GM06990 (cell line): ENCODE results near the gene OTOF.

ENCODE experiments used
- DNase-seq: peaks from one replicate; pipeline ENCODE4 v3.0.0-alpha.2; 2011; ENCODE audit not compliant: insufficient read length; ENCODE audit errors: extremely low read depth
- H3K27me3 ChIP-seq: replicated peaks from 2 replicates; pipeline ENCODE4 v1.6.0; 2011; ENCODE audit warnings: low read length; ENCODE audit not compliant: control insufficient read depth, insufficient read depth
- H3K36me3 ChIP-seq: 2 replicates; pipeline ENCODE4 v1.5.1; 2011; ENCODE audit warnings: low read length; ENCODE audit not compliant: control insufficient read depth, insufficient read depth
- H3K4me3 ChIP-seq: replicated peaks from 2 replicates; pipeline ENCODE4 v1.5.1; 2011; ENCODE audit warnings: low read depth, mild to moderate bottlenecking, control low read depth, low read length
- TF ChIP-seq, protein P1 (sequence below): IDR thresholded peaks from 2 replicates; pipeline ENCODE4 v1.5.1; 2011; ENCODE audit warnings: low read length, control low read depth, mild to moderate bottlenecking, inconsistent platforms; ENCODE audit not compliant: insufficient read depth, poor library complexity, severe bottlenecking

The OTOF gene

DNA sequence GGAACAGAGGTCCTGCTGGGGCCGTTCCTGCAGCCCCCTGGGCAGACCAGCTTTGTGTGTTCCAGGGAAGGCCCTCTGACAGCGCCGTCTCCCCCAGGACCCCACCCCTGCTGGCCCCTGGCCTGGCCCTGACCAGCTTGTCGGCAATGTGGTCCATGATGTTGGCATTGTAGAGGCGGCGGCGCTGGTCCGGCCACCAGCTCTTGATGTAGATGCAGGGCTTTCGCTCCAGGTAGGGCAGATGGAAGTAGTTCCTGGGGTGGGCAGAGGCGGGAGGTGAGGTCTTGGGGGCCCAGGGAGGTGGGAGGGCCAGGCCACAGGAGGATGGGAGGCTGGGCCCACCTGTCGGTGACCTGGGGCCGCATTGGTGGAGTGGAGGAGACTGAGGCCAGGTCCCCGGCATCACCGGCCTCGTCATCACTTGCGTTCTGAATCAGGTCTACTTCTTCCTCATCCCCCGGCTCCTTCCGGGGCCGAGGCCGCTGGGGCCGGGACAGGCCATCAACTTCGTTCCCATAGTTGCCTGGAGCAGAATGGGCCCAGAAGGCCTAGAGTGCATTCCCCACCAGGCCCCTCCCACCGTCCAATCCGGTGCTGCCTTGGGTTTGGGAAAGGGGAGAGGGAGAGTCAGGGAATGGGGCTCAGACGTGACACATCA lies 1.3 kb upstream of the OTOF start:
- no peak for DNase-seq
- Histone ChIP-seq H3K36me3 (no peaks in the 10 kb centered on the region), H3K27me3 (no peaks in the 10 kb centered on the region), H3K4me3 (no peak overlapping the region)
- TF ChIP-seq, protein P1, sequence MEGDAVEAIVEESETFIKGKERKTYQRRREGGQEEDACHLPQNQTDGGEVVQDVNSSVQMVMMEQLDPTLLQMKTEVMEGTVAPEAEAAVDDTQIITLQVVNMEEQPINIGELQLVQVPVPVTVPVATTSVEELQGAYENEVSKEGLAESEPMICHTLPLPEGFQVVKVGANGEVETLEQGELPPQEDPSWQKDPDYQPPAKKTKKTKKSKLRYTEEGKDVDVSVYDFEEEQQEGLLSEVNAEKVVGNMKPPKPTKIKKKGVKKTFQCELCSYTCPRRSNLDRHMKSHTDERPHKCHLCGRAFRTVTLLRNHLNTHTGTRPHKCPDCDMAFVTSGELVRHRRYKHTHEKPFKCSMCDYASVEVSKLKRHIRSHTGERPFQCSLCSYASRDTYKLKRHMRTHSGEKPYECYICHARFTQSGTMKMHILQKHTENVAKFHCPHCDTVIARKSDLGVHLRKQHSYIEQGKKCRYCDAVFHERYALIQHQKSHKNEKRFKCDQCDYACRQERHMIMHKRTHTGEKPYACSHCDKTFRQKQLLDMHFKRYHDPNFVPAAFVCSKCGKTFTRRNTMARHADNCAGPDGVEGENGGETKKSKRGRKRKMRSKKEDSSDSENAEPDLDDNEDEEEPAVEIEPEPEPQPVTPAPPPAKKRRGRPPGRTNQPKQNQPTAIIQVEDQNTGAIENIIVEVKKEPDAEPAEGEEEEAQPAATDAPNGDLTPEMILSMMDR, result no peak

DNA sequence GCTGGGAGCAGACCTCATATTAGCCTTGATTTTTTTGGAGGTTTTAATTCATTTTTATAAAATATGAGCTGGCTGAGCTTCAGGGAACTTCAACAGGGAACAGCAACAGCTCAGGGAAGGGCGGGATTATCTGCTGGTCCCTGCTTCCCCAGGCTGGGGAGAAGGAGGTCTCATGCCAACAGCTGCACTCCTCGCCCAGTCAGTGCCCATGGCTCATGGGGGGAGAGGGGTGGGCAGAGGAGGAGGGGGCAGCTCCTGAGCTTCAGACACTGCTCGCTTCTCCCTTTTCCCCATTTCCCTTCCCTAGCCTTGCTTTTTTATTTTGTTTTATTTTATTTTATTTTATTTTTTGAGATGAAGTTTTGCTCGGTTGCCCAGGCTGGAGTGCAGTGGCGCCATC lies 442 bp upstream of the OTOF start:
- no peaks in the 10 kb centered on the region for H3K27me3 ChIP-seq
- H3K36me3 ChIP-seq, result no peaks in the 10 kb centered on the region
- TF ChIP-seq, protein P1, result no peak
- no peak overlapping the region for H3K4me3 ChIP-seq
- no peak for DNase-seq

DNA sequence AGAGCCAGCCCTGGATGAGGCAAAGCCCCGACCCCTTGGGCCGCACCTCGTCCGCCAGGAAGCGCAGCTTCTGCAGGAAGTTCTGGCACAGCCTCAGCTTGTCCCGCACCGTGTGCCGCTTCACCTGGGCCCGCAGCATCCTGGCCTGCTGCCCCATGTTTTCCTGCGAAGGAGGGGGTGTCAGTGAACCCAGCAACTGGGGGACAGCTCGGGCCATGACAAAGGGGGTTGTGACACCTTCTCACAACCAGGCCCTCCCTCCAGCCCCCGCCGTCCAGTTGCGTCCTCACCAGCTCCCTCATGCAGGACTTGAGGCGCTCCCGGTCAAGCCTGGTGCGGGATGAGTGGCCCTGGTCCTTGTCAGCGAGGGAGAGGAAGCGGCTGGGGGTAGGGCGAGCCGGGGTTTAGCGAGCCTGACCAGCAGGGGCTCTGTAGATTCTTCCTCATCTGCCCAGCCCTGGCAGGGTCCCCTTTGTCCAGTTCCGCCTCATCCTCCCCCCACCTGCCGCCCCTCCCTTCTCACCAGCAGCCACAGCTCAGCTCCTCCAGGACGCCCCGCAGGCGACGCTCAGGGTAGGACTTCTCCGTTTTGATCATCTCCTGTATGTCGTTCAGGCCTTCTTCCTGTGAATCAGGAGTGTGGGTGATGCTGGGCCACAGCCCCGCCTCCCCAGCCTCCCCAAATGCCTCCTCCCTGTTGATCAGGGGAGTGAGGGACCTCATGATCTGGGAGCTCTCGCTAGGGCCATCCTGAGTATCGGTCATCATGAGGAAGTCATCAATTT lies 606 bp downstream of the OTOF start:
- TF ChIP-seq, protein P1, result no peak
- Histone ChIP-seq H3K36me3 (no peaks in the 10 kb centered on the region), H3K27me3 (no peaks in the 10 kb centered on the region), H3K4me3 (no peak overlapping the region)
- no peak for DNase-seq

DNA sequence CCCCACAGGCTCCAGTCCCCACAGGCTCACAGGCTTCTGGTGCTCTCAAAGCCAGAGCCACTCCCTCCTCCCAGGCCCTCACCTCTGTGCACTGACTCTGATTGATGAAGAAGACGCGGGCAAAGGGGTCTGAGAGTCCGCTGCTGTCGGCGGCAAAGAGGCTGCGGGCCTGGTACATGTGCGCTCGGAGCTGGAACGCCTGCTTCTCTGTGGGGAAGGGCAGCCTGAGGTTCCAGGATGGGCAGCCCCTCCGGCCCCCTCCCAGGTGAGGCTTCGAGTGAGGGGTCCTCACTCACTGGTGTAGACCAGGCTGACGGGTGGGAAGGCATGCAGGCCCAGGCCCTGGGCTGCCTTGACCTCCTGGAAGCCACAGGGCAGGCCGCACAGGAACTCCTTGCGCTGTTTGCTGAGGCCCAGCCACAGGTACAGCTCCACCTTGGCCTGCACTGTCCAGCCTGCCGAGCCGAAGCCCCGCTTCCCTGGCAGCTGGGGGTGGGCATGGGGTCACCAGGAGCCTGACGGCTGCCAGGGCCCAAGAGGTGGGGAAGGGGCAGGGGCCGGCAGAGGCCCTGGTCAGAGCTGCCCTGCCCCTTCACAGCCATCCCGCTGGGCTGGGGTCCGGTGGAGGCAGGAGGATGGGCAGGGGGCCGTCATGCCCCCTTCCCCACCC lies 2.0 kb downstream of the OTOF start:
- no peaks in the 10 kb centered on the region for H3K36me3 ChIP-seq
- TF ChIP-seq, protein P1, result no peak
- H3K4me3 ChIP-seq, result no peak overlapping the region
- no peak for DNase-seq
- H3K27me3 ChIP-seq, result no peaks in the 10 kb centered on the region

DNA sequence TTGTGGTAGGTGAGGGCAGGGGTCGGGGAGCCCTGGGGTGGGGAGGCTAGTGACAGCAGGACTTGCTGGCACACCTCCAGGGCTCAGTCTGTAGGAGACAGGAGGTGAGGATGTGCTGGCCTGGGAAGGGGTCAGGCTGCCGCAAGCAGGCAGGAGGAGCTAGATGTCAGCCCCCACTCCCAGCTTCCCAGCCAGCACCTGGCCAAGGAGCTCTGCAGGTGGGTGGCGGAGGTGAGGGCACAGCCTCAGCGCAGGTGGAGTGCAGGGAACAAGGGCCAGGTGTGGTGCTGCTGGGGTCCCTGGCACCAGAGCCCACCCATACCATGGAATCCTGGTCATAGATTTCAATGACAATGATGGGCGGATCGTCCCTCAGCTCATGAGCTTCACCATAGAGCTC lies 2.9 kb downstream of the OTOF start:
- no peak for DNase-seq
- TF ChIP-seq, protein P1, result no peak
- H3K4me3 ChIP-seq, result no peak overlapping the region
- no peaks in the 10 kb centered on the region for H3K27me3 ChIP-seq
- H3K36me3 ChIP-seq, result no peaks in the 10 kb centered on the region
